ENCODE measurements around the gene PIGS.

Gene PIGS

DNA sequence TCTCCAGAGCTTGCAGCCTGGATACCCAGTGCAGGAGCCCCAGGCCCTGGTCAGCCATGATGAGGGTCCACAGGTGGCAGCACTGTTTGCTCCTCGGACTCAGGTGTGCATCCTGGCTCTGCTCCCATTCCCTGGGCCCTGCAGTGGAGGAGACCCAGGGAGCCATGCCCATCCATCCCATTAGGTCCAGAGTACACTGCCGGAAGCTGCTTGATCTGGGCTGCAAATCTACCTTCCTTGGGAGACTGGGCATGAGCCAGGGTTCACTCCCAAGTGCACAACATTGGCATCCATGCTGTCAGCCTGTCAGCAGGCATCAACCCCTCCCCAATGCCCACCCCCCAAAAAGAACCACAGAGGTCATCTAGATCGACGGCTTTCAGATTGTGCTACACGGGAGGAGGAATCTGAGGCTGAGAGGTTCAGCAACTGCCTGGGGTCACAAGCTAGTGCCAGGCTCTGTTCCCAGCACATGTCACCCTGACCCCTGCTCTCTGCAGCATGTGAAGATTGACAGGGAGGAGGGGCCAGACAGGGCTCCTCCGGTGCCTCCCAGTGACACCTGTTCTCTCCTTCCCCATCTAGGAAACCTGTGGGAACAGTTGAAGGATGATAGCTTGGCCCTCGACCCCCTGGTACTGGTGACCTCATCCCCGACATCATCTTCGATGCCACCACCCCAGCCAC is 34.6 kb downstream of the PIGS start:
- Mint-ChIP-seq H3K27me3 (peaks cover 0 to under 1% of the 10 kb centered on the region in 2 donors), H3K9me3 (no peaks in the 10 kb centered on the region), H3K27ac (no peak overlapping the region), H3K4me1 (no peaks in the 10 kb centered on the region), H3K36me3 (no peaks in the 10 kb centered on the region), H3K4me3 (no peak overlapping the region)
- no peak for ATAC-seq (replicated peaks)
- DNase-seq = no peak

DNA sequence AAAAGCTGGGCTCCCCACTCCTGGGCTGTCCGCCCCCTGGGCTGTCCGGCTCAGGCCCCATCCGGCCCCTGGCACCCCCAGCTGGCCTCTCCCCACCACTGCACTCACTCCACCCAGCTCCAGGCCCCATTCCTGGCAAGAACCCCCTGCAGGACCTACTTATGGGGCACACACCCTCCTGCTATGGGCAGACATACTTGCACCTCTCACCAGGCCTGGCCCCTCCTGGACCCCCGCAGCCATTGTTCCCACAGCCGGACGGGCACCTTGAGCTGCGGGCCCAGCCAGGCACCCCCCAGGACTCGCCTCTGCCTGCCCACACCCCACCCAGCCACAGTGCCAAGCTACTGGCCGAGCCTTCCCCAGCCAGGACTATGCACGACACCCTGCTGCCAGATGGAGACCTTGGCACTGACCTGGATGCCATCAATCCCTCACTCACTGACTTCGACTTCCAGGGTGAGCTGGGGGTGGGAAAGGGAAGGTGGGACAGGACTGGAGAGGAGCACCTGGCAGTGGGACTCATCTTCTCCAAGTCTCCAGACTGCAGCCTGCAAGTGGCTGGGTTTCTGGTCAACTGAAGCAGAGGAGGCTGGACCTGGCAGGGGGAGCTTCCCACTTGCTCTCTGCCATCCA is 36.5 kb downstream of the PIGS start:
- Mint-ChIP-seq H3K4me1 (no peaks in the 10 kb centered on the region), H3K27ac (no peak overlapping the region), H3K27me3 (peaks cover 4 to 11% of the 10 kb centered on the region in 2 donors), H3K4me3 (no peak overlapping the region), H3K9me3 (no peaks in the 10 kb centered on the region), H3K36me3 (no peaks in the 10 kb centered on the region)
- DNase-seq (no peak), ATAC-seq (replicated peaks) (no peak)

DNA sequence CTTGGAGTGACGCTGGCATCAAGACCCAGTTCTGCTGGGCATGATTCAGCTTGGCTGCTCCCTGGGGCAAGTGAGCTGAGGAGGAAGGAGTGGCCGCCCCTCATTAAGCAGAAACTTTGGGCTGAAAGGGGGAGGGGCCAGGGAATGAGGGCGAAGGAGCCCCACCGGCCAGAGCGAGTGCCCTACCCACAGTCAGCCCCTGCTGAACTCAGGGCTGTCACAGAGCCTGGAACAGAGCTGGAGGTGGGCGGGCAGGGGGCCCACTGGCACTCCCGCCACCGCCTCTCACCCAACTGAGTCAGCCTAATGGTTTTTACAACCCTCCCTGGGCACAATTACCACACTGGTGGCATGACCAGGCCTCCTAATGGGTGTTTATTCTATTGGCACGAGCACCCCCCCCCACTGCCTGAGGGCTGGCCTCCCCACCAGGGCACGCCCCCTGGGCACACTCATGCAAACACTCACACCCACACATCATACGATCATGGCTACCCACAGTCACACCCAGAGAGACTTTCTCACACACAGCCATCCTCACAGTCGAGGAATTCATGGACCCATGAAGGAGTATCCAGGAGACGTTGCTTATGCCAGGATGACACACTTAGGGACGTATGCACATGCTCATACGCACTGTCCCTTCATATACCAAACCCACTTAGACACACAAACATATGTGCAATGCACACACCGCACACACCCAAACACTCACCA is 38.1 kb downstream of the PIGS start:
- Mint-ChIP-seq H3K4me1 (no peaks in the 10 kb centered on the region), H3K27me3 (peaks cover 4 to 11% of the 10 kb centered on the region in 2 donors), H3K36me3 (no peaks in the 10 kb centered on the region), H3K4me3 (no peak overlapping the region), H3K27ac (no peak overlapping the region), H3K9me3 (no peaks in the 10 kb centered on the region)
- ATAC-seq (replicated peaks) = no peak
- DNase-seq = no peak

DNA sequence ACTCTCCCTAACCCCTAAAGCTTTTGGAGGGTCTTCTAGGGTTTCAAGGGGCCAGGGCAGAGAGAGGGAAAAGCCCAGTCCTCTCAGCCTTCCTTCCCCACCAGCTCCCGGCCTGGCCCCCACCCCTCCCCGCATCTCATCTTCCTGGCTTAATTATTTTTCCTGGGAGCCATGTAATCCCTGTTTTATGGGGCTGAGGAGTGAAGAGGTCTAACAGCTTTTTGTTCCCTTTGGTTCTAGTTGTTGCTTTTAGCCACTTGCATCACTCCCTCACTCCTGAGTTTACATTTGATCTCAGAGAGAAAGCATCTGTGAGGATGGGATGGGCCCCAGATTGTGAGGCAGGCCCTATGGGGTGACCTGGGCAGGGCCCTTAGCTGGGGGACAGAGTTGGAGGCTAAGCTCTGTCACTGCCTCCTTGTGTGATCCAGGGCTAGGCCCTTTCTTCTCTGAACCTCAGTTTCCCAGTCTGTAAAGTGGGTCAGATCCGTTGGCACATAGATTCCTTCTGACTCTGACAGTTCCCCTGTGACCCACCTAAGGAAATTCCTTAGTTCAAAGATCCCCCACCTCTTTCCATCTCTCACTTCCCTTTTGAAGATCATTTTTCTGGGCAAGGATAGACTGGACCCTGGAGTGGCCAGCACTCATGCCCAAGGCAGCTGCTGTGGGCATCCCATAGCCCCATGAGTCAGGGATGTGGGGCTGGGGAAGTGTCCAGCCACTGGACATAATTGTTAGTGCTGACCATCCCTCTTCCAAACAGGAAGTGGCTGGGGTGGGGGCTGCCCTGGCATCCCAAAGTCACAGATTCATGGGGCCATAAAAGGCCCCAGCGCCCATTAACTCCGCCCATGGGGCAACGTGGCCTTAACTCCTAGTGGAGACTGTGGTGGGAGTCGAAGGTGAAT is 39.0 kb downstream of the PIGS start:
- ATAC-seq (replicated peaks) (no peak), DNase-seq (no peak)
- H3K27me3 Mint-ChIP-seq = peaks cover 4 to 11% of the 10 kb centered on the region in 2 donors
- no peak overlapping the region for H3K27ac Mint-ChIP-seq
- no peaks in the 10 kb centered on the region for H3K4me1 Mint-ChIP-seq
- H3K4me3 Mint-ChIP-seq = no peak overlapping the region
- H3K36me3 Mint-ChIP-seq = no peaks in the 10 kb centered on the region
- H3K9me3 Mint-ChIP-seq = no peaks in the 10 kb centered on the region

DNA sequence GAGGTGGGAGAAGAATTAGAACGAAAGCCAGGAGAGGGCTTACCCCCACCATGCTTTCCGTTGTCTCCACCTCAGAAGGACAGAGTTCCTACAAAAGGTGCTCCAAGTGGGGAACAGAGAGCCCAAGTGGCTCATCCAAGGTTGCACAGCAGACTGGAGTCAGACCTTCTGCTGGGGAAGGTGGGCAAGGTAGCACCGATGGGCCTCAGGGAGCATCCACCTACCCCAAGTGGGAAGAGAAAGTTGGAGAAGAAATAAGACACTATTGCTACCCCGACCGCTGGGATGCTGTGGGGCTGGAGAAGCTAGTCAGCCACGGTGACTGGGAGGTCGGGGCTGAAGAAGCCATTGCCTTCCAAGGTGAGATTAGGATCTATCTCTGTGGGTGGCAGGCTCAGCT is 40.4 kb downstream of the PIGS start:
- Mint-ChIP-seq H3K36me3 (no peaks in the 10 kb centered on the region), H3K4me3 (no peak overlapping the region), H3K4me1 (no peaks in the 10 kb centered on the region), H3K9me3 (no peaks in the 10 kb centered on the region), H3K27me3 (peaks cover 4 to 11% of the 10 kb centered on the region in 2 donors), H3K27ac (no peak overlapping the region)
- no peak for ATAC-seq (replicated peaks)
- DNase-seq = no peak

DNA sequence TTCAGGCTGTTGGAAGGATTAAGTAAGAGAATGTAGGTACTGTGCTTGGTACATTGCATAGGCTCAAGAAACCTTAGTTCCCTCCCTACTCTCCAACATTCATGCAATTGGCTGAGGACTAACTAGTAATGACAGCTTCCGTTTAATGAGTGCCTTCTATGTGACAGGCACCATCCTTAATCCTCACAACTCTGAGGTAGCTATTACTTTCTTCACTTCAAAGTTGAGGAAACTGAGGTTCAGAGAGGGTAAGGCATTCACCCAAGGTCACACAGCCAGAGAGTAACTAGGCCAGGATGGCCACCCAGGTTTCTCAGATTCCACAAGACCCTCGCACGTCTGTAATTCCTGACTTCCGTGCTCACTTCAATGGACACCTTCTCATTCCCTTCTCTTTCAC is 41.1 kb downstream of the PIGS start:
- Mint-ChIP-seq H3K36me3 (no peaks in the 10 kb centered on the region), H3K9me3 (no peaks in the 10 kb centered on the region), H3K27me3 (peaks cover 4 to 11% of the 10 kb centered on the region in 2 donors), H3K4me3 (no peak overlapping the region), H3K27ac (no peak overlapping the region), H3K4me1 (no peaks in the 10 kb centered on the region)
- ATAC-seq (replicated peaks) (no peak), DNase-seq (no peak)

DNA sequence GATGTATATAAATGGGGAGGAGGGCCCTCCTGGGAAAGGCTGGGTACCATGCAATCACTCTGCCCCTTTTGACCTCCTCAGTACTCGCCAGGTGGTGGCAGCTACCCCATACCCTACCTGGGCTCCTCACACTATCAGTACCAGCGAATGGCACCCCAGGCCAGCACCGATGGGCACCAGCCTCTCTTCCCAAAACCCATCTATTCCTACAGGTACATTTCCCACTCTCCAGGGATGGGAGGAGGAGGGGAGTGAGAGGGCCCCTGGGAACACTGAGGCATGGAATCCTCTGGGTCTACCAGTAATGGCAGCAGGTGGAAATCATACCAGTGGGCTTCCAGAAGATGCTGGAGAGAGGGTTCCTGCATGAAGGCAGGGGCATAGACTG is 42.3 kb downstream of the PIGS start:
- ATAC-seq (replicated peaks) (no peak), DNase-seq (no peak)
- no peaks in the 10 kb centered on the region for H3K9me3 Mint-ChIP-seq
- H3K4me3 Mint-ChIP-seq = no peak overlapping the region
- peaks cover 4 to 11% of the 10 kb centered on the region in 2 donors for H3K27me3 Mint-ChIP-seq
- H3K36me3 Mint-ChIP-seq = no peaks in the 10 kb centered on the region
- no peak overlapping the region for H3K27ac Mint-ChIP-seq
- H3K4me1 Mint-ChIP-seq = no peaks in the 10 kb centered on the region

DNA sequence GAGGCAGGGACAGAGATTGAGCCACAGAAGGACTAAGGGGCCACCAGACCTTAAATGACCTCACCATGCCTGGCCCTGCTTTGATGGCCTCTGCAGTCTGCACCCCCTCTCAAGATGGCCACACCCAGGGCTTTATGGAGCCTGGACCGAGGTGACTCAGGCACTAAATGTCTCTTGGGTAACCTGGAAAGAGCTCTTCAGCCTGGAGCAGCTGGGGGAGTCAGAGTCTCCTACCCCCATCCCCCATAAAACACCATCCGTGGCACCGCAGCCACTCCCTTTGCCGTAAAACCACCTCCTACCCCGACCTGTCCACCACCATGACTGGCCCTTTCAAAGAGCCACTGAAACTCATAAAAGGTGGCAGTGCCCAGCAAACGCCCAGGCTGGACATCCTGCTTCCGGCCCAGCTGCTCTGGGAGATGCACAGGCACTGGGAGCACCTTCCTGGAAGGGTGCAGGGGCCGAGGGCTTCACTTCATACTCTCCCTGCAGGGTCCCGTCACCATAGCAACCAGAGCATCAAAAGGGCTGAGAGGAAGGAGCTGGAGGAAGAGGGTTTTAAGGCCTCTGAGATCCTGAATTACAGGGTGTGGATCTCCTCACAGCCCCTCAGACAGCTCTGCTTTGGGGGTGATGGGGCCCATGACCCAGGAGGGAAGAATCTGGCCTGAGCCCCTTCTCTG is 42.9 kb downstream of the PIGS start:
- ATAC-seq (replicated peaks) = no peak
- Mint-ChIP-seq H3K9me3 (no peaks in the 10 kb centered on the region), H3K27me3 (peaks cover 4 to 11% of the 10 kb centered on the region in 2 donors), H3K4me3 (no peak overlapping the region), H3K36me3 (no peaks in the 10 kb centered on the region), H3K4me1 (no peaks in the 10 kb centered on the region), H3K27ac (no peak overlapping the region)
- DNase-seq = no peak

DNA sequence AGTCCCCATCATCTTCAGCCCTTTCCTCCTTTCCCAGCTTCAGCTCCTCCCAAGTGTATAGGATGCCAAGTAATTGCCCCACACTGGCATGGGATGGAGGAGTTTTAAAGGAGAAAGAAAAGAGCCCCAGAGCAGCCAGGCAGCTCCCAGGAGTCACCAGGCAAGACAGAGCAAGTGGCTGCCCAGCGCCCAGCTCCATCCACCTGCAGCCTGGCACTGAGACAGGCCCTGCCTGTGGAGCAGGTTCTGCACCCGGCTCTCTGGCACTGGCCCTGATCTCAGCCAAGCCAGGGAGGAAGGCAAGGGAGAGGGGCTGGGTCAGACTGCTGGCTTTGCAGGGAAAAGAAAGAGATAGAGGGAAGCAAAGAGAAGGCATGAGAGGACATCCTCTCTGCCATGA is 43.5 kb downstream of the PIGS start:
- no peaks in the 10 kb centered on the region for H3K9me3 Mint-ChIP-seq
- ATAC-seq (replicated peaks) = no peak
- no peak for DNase-seq
- H3K27me3 Mint-ChIP-seq = peaks cover 4 to 11% of the 10 kb centered on the region in 2 donors
- H3K4me1 Mint-ChIP-seq = no peaks in the 10 kb centered on the region
- no peaks in the 10 kb centered on the region for H3K36me3 Mint-ChIP-seq
- no peak overlapping the region for H3K27ac Mint-ChIP-seq
- no peak overlapping the region for H3K4me3 Mint-ChIP-seq

DNA sequence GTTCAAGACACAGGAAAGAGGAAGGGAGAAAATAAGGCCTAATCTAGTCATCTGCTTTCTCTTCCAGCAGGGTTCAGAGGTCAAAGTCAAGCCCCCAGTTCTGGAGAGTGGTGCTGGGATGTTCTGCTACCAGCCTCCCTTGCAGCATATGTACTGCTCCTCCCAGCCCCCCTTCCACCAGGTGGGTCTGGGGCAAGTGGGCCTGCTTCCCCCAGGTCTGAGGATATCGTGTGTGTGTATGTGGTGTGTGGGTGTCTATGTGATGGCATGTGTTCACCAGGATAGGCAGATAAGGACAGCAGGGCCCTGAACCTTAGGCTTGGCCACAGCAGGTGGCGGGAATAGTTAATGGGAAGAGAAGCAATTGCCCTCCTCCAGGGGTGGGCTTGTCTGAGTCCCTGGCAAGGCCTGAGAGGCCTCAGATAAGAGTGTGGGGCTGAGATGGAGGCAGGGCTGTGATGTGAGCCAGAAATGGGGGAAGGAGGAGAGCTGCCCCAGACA is 44.1 kb downstream of the PIGS start:
- ATAC-seq (replicated peaks) = no peak
- no peak for DNase-seq
- no peaks in the 10 kb centered on the region for H3K4me1 Mint-ChIP-seq
- H3K36me3 Mint-ChIP-seq = no peaks in the 10 kb centered on the region
- H3K27ac Mint-ChIP-seq = no peak overlapping the region
- H3K27me3 Mint-ChIP-seq = peaks cover 4 to 11% of the 10 kb centered on the region in 2 donors
- H3K9me3 Mint-ChIP-seq = no peaks in the 10 kb centered on the region
- no peak overlapping the region for H3K4me3 Mint-ChIP-seq

DNA sequence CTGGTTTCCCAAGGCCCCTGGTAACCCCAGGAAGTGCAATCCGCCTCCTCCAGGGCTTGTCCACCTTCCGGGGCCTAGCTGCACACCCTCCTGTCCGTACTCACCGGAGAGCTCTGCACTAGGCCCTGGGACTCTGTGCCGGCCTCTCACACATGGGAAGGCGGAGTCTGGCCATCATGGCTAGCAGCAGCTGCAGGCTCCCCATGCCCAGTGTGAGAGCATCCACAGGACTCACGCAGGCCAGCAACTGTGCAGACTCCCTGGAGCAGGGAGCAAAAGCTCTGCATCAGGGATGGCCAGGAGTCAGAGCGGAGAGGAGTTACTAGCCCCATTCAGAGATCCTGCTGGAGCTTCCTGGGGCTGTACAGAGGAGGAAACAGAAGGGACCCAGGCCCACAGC is 44.9 kb downstream of the PIGS start:
- Mint-ChIP-seq H3K36me3 (no peaks in the 10 kb centered on the region), H3K4me3 (no peak overlapping the region), H3K9me3 (no peaks in the 10 kb centered on the region), H3K4me1 (no peaks in the 10 kb centered on the region), H3K27ac (no peak overlapping the region), H3K27me3 (peaks cover 4 to 8% of the 10 kb centered on the region in 2 donors)
- no peak for DNase-seq
- ATAC-seq (replicated peaks) = no peak

DNA sequence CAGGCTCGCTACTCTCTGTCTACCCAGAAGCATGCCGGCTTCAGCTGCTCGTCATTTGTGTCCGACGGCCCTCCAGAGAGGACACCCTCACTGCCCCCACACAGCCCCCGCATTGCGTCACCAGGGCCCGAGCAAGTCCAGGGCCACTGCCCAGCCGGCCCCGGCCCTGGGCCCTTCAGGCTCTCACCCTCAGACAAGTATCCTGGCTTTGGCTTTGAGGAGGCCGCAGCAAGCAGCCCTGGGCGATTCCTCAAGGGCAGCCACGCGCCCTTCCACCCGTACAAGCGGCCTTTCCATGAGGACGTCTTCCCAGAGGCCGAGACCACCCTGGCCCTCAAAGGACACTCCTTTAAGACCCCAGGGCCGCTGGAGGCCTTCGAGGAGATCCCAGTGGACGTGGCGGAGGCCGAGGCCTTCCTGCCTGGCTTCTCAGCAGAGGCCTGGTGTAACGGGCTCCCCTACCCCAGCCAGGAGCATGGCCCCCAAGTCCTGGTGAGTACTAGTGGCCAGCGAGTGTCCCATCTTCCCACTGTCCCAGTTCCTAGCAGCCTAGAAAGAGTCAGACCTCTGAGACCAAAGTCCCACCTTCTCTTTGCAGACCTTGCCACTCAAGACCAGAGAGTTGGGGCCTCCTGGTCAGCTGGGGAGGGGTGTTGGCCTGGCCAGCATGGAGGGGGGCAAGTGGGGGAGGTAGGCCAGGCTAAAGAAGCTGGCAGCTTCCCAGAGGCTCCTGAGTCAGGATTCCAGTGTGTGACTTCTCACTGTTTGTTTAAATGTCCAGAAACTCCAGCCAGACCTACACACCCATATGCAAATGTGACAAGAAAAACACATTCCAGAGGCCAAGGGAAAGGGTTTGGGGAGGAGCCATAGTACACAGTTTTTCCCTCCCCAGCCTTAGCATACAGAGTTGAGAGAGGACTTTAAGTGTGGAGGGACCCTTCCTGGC is 46.6 kb downstream of the PIGS start:
- no peaks in the 10 kb centered on the region for H3K9me3 Mint-ChIP-seq
- H3K36me3 Mint-ChIP-seq = no peaks in the 10 kb centered on the region
- H3K4me3 Mint-ChIP-seq = no peak overlapping the region
- no peak for ATAC-seq (replicated peaks)
- H3K4me1 Mint-ChIP-seq = no peaks in the 10 kb centered on the region
- H3K27ac Mint-ChIP-seq = no peak overlapping the region
- H3K27me3 Mint-ChIP-seq = no peaks in the 10 kb centered on the region
- DNase-seq = no peak

DNA sequence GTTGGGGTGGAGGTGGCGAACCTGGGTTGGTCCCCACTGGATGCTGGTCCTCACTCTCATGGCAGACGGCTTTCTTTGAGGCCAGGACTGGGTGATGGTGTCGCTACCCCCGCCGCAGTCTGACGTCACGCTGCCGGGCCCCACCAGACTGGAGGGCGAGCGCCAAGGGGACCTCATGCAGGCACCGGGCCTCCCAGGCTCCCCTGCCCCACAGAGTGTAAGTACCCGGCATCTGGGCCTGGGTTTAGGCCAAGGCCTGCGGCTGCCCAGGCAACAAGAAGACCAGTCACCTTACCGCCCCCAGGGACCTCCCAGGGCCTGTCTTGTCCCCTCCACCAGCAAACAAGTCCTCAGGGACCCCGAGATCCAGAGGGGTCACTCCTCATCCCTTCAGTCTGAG is 47.4 kb downstream of the PIGS start:
- no peaks in the 10 kb centered on the region for H3K36me3 Mint-ChIP-seq
- H3K27me3 Mint-ChIP-seq = peaks cover 0 to 5% of the 10 kb centered on the region in 2 donors
- no peak overlapping the region for H3K27ac Mint-ChIP-seq
- no peaks in the 10 kb centered on the region for H3K9me3 Mint-ChIP-seq
- DNase-seq (no peak), ATAC-seq (replicated peaks) (no peak)
- no peak overlapping the region for H3K4me3 Mint-ChIP-seq
- H3K4me1 Mint-ChIP-seq = peaks cover 0 to 6% of the 10 kb centered on the region in 2 donors
